ENCODE measurements around the gene TCF4. TPM values are rescaled to one million over a fixed set of nuclear protein-coding genes. Genes with fewer than 3 reads are reported as not detected.

Gene TCF4
- polyA plus RNA-seq, 1 of the 3 experiments (the other 2 are of a cell fraction) = 39.1 TPM

GRCh38 chr18:55220523-55220922 lies 367.5 kb downstream of the TCF4 start (continued):
- TF ChIP-seq, protein P1, sequence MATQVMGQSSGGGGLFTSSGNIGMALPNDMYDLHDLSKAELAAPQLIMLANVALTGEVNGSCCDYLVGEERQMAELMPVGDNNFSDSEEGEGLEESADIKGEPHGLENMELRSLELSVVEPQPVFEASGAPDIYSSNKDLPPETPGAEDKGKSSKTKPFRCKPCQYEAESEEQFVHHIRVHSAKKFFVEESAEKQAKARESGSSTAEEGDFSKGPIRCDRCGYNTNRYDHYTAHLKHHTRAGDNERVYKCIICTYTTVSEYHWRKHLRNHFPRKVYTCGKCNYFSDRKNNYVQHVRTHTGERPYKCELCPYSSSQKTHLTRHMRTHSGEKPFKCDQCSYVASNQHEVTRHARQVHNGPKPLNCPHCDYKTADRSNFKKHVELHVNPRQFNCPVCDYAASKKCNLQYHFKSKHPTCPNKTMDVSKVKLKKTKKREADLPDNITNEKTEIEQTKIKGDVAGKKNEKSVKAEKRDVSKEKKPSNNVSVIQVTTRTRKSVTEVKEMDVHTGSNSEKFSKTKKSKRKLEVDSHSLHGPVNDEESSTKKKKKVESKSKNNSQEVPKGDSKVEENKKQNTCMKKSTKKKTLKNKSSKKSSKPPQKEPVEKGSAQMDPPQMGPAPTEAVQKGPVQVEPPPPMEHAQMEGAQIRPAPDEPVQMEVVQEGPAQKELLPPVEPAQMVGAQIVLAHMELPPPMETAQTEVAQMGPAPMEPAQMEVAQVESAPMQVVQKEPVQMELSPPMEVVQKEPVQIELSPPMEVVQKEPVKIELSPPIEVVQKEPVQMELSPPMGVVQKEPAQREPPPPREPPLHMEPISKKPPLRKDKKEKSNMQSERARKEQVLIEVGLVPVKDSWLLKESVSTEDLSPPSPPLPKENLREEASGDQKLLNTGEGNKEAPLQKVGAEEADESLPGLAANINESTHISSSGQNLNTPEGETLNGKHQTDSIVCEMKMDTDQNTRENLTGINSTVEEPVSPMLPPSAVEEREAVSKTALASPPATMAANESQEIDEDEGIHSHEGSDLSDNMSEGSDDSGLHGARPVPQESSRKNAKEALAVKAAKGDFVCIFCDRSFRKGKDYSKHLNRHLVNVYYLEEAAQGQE (IDR thresholded peaks at IDR 0.05; ENCODE audit: low read depth, low read length) = no peak
- TF ChIP-seq USF2 (IDR thresholded peaks at IDR 0.05; ENCODE audit: borderline replicate concordance, low read depth, low read length) = no peak

- CTCF ChIA-PET = no interaction called here
- Histone ChIP-seq H3K4me2 (no peak overlapping the region), H3K36me3 (replicated peaks in 1 of 2; ENCODE audit: control insufficient read depth in 1 of 2, insufficient read depth in 2 of 2, low read length in 1 of 2) (peaks cover 12 to 15% of the 10 kb centered on the region in 2 experiments), H2AFZ (ENCODE audit: low read depth) (no peak overlapping the region), H4K20me1 (ENCODE audit: insufficient read depth) (no peaks in the 10 kb centered on the region), H3K27ac (ENCODE audit: low read depth in 2 of 2, low read length in 1 of 2) (no peak overlapping the region), H3K9ac (no peak overlapping the region), H3K9me2 (no peaks in the 10 kb centered on the region), H3K4me1 (ENCODE audit: control insufficient read depth in 1 of 2, insufficient read depth in 2 of 2, low read depth in 1 of 2, low read length in 1 of 2) (no peaks in the 10 kb centered on the region; a peak in 2 of 4 replicates), H3K9me3 (no peaks in the 10 kb centered on the region), H3K27me3 (ENCODE audit: insufficient read depth) (no peaks in the 10 kb centered on the region), H3F3A (replicated peaks; ENCODE audit: insufficient read depth) (peaks cover 7% of the 10 kb centered on the region), H3K79me2 (ENCODE audit: insufficient read depth) (no peaks in the 10 kb centered on the region), H3K4me3 (ENCODE audit: low read depth in 2 of 2, low read length in 1 of 2) (no peak overlapping the region)
- POLR2A ChIA-PET = no interaction called here
- DNase-seq = no peak
- TF ChIP-seq TCF12 (IDR thresholded peaks at IDR 0.05) = no peak
- TF ChIP-seq ELF1 (IDR thresholded peaks at IDR 0.05) = no peak
- no peak for TF ChIP-seq EZH2phosphoT487 (IDR thresholded peaks at IDR 0.05; ENCODE audit: borderline replicate concordance, low read depth)
- TF ChIP-seq FOSL2 (IDR thresholded peaks at IDR 0.05; ENCODE audit: borderline replicate concordance, low read depth) = no peak
- no peak for TF ChIP-seq TAF1 (IDR thresholded peaks at IDR 0.05; ENCODE audit: borderline replicate concordance, low read depth, low read length)
- TF ChIP-seq CTCF (IDR thresholded peaks at IDR 0.05) = no peak
- TF ChIP-seq RCOR1 (IDR thresholded peaks at IDR 0.05; ENCODE audit: low read length) = no peak
- no peak for TF ChIP-seq MAX (IDR thresholded peaks at IDR 0.05; ENCODE audit: low read depth)
- no peak for TF ChIP-seq JUND (IDR thresholded peaks at IDR 0.05)
- no peak for TF ChIP-seq USF2 (IDR thresholded peaks at IDR 0.05; ENCODE audit: borderline replicate concordance, low read depth, low read length)
- no peak for TF ChIP-seq GATA2 (CRISPR knock-in tag; IDR thresholded peaks at IDR 0.05)
- no peak for TF ChIP-seq MEF2A (IDR thresholded peaks at IDR 0.05; ENCODE audit: borderline replicate concordance, low read depth)
- no peak for TF ChIP-seq RXRA (IDR thresholded peaks at IDR 0.05; ENCODE audit: borderline replicate concordance, low read depth)
- no peak for TF ChIP-seq GABPA (IDR thresholded peaks at IDR 0.05; ENCODE audit: low read depth)
- TF ChIP-seq TEAD4 (IDR thresholded peaks at IDR 0.05; ENCODE audit: borderline replicate concordance, insufficient read depth) = no peak
- TF ChIP-seq EP300 (IDR thresholded peaks at IDR 0.05; ENCODE audit: borderline replicate concordance in 1 of 2, low read depth in 1 of 2, low read length in 1 of 2) = no peak
- no peak for TF ChIP-seq PBX3 (IDR thresholded peaks at IDR 0.05)
- TF ChIP-seq, protein P2, sequence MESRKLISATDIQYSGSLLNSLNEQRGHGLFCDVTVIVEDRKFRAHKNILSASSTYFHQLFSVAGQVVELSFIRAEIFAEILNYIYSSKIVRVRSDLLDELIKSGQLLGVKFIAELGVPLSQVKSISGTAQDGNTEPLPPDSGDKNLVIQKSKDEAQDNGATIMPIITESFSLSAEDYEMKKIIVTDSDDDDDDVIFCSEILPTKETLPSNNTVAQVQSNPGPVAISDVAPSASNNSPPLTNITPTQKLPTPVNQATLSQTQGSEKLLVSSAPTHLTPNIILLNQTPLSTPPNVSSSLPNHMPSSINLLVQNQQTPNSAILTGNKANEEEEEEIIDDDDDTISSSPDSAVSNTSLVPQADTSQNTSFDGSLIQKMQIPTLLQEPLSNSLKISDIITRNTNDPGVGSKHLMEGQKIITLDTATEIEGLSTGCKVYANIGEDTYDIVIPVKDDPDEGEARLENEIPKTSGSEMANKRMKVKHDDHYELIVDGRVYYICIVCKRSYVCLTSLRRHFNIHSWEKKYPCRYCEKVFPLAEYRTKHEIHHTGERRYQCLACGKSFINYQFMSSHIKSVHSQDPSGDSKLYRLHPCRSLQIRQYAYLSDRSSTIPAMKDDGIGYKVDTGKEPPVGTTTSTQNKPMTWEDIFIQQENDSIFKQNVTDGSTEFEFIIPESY (IDR thresholded peaks at IDR 0.05; ENCODE audit: borderline replicate concordance, low read depth) = no peak
- no peak for TF ChIP-seq CHD2 (IDR thresholded peaks at IDR 0.05; ENCODE audit: low read length, partially characterized antibody)
- TF ChIP-seq FOXJ3 (CRISPR knock-in tag; IDR thresholded peaks at IDR 0.05) = no peak
- WGBS (ENCODE audit: low lambda C conversion rate) = 74% methylated on average over 3 of the region's 3 CpGs
Measured at GRCh38 chr18:55219823-55220222, 368.2 kb downstream of the TCF4 start.
